Gastrocnemius medialis (tissue), 4 donors: ENCODE data around the gene OR5AK2. TPM values are rescaled to one million over a fixed set of nuclear protein-coding genes. Genes with fewer than 3 reads are reported as not detected.
"Not testable (repeated sequence)": the region's sequence is repeated elsewhere in the genome, so short reads cannot be mapped to it uniquely, and the experiment has no call there.

Experiments
- ATAC-seq, 2 donors: fragments of 150-250 bp; one replicate each; pipeline ENCODE4 v1.9.1; 2016
- DNase-seq, 2 donors: peaks; one replicate each; pipeline ENCODE4 v3.0.0-alpha.2; 2019
- H3K27ac ChIP-seq, 4 donors: fragments of 200-600 bp; sonication (generic); 1 replicate in 1 of 4; 2 replicates in 3 of 4; pipeline ENCODE4 v1.5.1; 2016 to 2018; ENCODE audit warnings: mild to moderate bottlenecking in 2 of 4, moderate library complexity in 1 of 4
- H3K27me3 ChIP-seq, 3 donors: fragments of 200-600 bp; sonication (generic) in 2 of 3; 1 replicate in 1 of 3; 2 replicates in 2 of 3; pipeline versions ENCODE4 v1.5.1 to v1.6.0; 2016 to 2019; ENCODE audit warnings: mild to moderate bottlenecking in 1 of 3, moderate library complexity in 1 of 3
- H3K36me3 ChIP-seq, 2 donors: fragments of 200-600 bp; sonication (generic) in 1 of 2; one replicate each; pipeline ENCODE4 v1.5.1; 2017 to 2018
- H3K4me1 ChIP-seq, 2 donors: fragments of 200-600 bp; sonication (generic) in 1 of 2; one replicate each; pipeline ENCODE4 v1.5.1; 2016 to 2017; ENCODE audit warnings: mild to moderate bottlenecking in 2 of 2
- H3K4me3 ChIP-seq, 4 donors: fragments of 200-600 bp; sonication (generic) in 3 of 4; 1 replicate in 1 of 4; 2 replicates in 3 of 4; pipeline ENCODE4 v1.5.1; 2016 to 2019; ENCODE audit warnings: mild to moderate bottlenecking in 2 of 4
- H3K9me3 ChIP-seq, 3 donors: fragments of 200-600 bp; sonication (generic) in 2 of 3; 1 replicate in 1 of 3; 2 replicates in 2 of 3; pipeline ENCODE4 v1.5.1; 2016 to 2019
- CTCF ChIP-seq, 5 experiments: fragments of 450-650 bp in 3 of 5; fragments of 200-600 bp in 2 of 5; sonication (generic) in 2 of 5; IDR thresholded peaks in 4 of 5; conservative IDR thresholded peaks in 1 of 5; 1 replicate in 4 of 5; 2 replicates in 1 of 5; pipeline ENCODE4 v1.5.1; 2016 to 2019; ENCODE audit warnings: antibody characterized with exemption in 5 of 5, mild to moderate bottlenecking in 3 of 5, moderate library complexity in 3 of 5
- POLR2A ChIP-seq, 2 donors: fragments of 450-650 bp; IDR thresholded peaks; one replicate each; pipeline ENCODE4 v1.6.1; 2017; ENCODE audit warnings: antibody characterized with exemption in 2 of 2, mild to moderate bottlenecking in 2 of 2, moderate library complexity in 2 of 2
- in situ Hi-C, 4 donors: fragments of 200-750 bp; cut with MboI; loops; one replicate each; pipeline versions ENCODE4 v1.15.0 to v1.8.0; 2017; ENCODE audit warnings: low sequenced_read_pairs in 4 of 4
- intact Hi-C: fragments of 100-400 bp; cut with DNase I; formaldehyde crosslinking; loops from one replicate; pipeline ENCODE4 v1.15.1; 2023; ENCODE audit warnings: low total_unique reads
- total RNA-seq, 4 donors: library from RNA; depleted of rRNA; stranded (reverse); fragments of >200 nt; gene quantifications; one replicate each; pipeline versions ENCODE4 v1.1.0 to v1.2.3, GENCODE V29; 2016

Gene OR5AK2
- total RNA-seq: not detected

GRCh38 chr11:56988614-56989013 lies at the start of gene OR5AK2:
TSS of gene OR5AK2 (plus strand) at chr11:56988914. CDS start at chr11:56988914, 0 bp downstream.
- Histone ChIP-seq H3K27ac (no peak within 1 kb of the TSS), H3K9me3 (no peaks in the 10 kb centered on the region), H3K27me3 (no peaks in the 10 kb centered on the region), H3K4me3 (no peak within 1 kb of the TSS), H3K36me3 (no peaks in the 10 kb centered on the region), H3K4me1 (no peaks in the 10 kb centered on the region)
- intact Hi-C loops (no loop called here), in situ Hi-C loops (no loop called here)
- DNase-seq (no peak), ATAC-seq (no peak)
- TF ChIP-seq CTCF (IDR thresholded peaks at IDR 0.05 in 4 of 5, conservative IDR thresholded peaks at IDR 0.05 in 1 of 5) (no peak), POLR2A (IDR thresholded peaks at IDR 0.05) (no peak)

GRCh38 chr11:56945526-56945925 lies 43.2 kb upstream of the OR5AK2 start:
- H3K36me3 ChIP-seq, ATAC-seq, H3K27me3 ChIP-seq, intact Hi-C loops, H3K4me1 ChIP-seq, H3K4me3 ChIP-seq, H3K9me3 ChIP-seq, in situ Hi-C loops, DNase-seq, H3K27ac ChIP-seq: not testable (repeated sequence)

GRCh38 chr11:56948991-56949515 lies 39.7 kb upstream of the OR5AK2 start:
- ATAC-seq: no peak

GRCh38 chr11:56950510-56950909 lies 38.2 kb upstream of the OR5AK2 start:
- H3K27ac ChIP-seq: no peak overlapping the region
- no peaks in the 10 kb centered on the region for H3K4me1 ChIP-seq
- no peaks in the 10 kb centered on the region for H3K27me3 ChIP-seq
- intact Hi-C loops: no loop called here
- DNase-seq: no peak
- TF ChIP-seq POLR2A (IDR thresholded peaks at IDR 0.05): no peak
- no peak for TF ChIP-seq CTCF (IDR thresholded peaks at IDR 0.05 in 4 of 5, conservative IDR thresholded peaks at IDR 0.05 in 1 of 5)
- H3K36me3 ChIP-seq: no peaks in the 10 kb centered on the region
- H3K4me3 ChIP-seq: no peak overlapping the region
- H3K9me3 ChIP-seq: no peaks in the 10 kb centered on the region
- ATAC-seq: no peak
- in situ Hi-C loops: no loop called here

More at GRCh38 chr11:56948991-56949515, 39.7 kb upstream of the OR5AK2 start:
- intact Hi-C loops: no loop called here
- TF ChIP-seq CTCF (IDR thresholded peaks at IDR 0.05 in 4 of 5, conservative IDR thresholded peaks at IDR 0.05 in 1 of 5) (no peak), POLR2A (IDR thresholded peaks at IDR 0.05) (no peak)
- DNase-seq: no peak
- H3K27ac ChIP-seq: no peak overlapping the region
- H3K36me3 ChIP-seq: no peaks in the 10 kb centered on the region
- no peaks in the 10 kb centered on the region for H3K4me1 ChIP-seq
- H3K27me3 ChIP-seq: no peaks in the 10 kb centered on the region
- in situ Hi-C loops: no loop called here
- no peak overlapping the region for H3K4me3 ChIP-seq
- no peaks in the 10 kb centered on the region for H3K9me3 ChIP-seq

GRCh38 chr11:56953907-56954306 lies 34.8 kb upstream of the OR5AK2 start:
- DNase-seq, H3K4me3 ChIP-seq, in situ Hi-C loops, H3K27me3 ChIP-seq, ATAC-seq, intact Hi-C loops, H3K36me3 ChIP-seq, H3K9me3 ChIP-seq, H3K27ac ChIP-seq, H3K4me1 ChIP-seq: not testable (repeated sequence)

- Histone ChIP-seq H3K4me1 (no peaks in the 10 kb centered on the region), H3K4me3 (no peak overlapping the region), H3K27ac (no peak overlapping the region), H3K9me3 (no peaks in the 10 kb centered on the region), H3K27me3 (no peaks in the 10 kb centered on the region), H3K36me3 (no peaks in the 10 kb centered on the region)
- DNase-seq (no peak), ATAC-seq (no peak)
- TF ChIP-seq CTCF (IDR thresholded peaks at IDR 0.05 in 4 of 5, conservative IDR thresholded peaks at IDR 0.05 in 1 of 5): no peak
- no peak for TF ChIP-seq POLR2A (IDR thresholded peaks at IDR 0.05)
- in situ Hi-C loops (no loop called here), intact Hi-C loops (no loop called here)
Observed at GRCh38 chr11:56961609-56962008, 27.1 kb upstream of the OR5AK2 start.
